Activated CD4-positive, alpha-beta T cell treated with anti-CD3 and anti-CD28 coated beads, Interleukin-2, amount 50 U/mL, for 16 hours (primary cell): ENCODE results near the gene GALNT18.

Experiments used
- DNase-seq: peaks from one replicate; pipeline ENCODE4 v3.0.0-alpha.2; 2020

The GALNT18 gene

DNA sequence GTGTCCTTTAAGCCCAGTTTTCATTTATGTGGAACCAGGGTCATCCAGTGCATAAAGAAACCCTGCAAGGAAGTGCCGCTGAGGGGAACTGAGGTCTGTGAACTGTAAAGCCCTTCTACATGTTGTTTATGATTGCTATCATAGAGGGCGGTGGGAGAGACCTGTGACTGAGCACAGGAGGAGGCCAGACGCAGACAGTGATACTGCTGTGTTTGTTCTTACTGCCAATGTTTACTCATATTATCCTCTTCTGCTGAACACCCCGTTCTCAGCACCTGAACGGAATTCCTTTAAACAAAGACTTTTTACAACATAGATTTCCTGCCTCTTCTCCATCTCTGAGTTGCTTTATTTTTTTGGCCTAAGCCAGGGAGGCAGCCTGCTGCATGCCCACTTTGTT lies 967 bp upstream of the GALNT18 start:
- DNase-seq: no peak

- DNase-seq: no peak
Observed at GRCh38 chr11:11622340-11622706, 518 bp upstream of the GALNT18 start.

DNA sequence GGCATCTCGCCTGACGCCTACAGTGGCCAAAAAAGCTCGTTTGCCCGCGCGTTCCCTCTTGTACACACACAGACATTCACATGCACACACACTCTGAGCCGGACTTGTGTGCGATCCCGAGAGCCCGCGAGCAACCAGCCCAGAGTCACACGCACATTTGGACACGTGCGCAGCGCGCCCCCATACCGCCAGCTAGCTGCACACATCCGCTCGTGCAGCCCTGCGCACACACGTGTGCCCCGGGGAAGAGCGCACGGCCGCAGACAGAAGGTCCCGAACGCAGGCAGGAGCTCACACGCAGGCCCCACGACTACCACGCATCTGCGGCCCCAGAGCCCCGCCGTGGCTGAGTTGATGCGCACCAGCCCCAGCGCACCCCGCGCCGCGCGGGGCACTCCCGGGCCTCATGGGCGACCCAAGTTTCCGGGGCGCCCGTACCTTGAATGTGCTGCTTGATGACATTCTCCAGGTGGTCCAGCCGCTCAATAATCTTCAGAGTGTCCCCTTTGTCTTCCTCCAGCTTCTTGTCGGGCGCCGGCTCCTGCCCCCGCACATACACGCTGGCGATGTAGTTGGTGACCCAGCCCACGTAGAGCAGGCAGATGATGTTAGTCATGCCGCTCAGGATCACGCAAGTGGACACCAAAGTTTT lies 758 bp downstream of the GALNT18 start:
- DNase-seq: peak; percentile 47

GRCh38 chr11:11620173-11620920 lies 1.5 kb downstream of the GALNT18 start:
- DNase-seq: no peak

GRCh38 chr11:11618973-11619435 lies 2.8 kb downstream of the GALNT18 start:
- DNase-seq: no peak

DNA sequence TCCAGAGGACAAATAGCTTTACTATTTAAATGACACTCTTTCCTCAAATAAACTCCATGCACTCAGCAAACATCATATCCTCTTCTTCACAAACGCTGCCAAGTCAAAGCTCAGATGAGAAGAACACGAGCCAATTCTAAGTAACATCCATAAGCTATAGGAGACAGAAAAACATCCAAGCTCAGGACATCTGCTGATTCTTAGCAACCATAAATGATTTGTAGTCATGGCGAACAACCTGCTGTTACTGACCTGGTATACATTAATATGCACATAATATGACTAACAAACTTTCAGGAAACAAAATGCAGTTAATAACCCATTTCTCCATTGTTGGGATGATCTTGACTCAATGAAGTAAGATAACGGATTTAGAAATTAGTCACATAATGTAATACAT lies 6.7 kb downstream of the GALNT18 start:
- no peak for DNase-seq

DNA sequence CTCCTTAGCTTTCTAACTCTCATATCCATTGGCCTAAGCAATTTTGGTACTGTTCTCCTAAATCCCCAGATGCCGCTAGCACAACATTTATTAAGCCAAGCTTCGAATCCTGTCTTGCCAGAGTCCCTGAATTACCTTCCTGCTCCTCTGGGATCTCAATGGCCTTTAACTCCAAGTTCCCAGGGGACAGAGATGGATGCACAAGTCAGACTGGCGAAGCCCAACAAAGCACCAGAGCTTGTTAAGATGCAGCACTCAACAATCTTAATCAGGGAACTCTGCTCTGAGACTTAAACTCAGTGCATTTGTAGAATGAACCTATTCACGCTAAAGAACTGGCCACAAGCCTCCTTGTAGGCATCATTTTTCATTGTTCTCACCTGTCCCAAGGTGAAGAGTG lies 9.4 kb downstream of the GALNT18 start:
- no peak for DNase-seq

DNA sequence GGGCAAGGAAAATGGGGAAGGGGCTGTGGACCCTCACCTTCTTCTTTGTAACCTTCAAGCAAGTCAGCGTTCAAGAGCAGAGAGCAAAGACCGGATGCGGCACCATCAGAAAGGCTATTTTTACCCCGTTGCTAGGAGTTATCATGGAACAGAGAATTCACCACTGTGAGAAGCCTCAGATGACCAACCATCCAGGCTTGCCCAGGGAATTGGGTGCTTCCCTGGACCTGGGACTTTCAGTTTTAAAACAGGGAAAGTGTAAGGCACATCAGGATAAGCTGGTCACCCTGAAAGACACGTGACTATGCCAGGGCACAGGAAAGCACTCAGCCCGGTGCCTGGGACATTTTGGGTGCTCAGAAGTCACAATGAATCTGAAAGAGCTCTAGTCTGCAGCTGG lies 10.4 kb downstream of the GALNT18 start:
- no peak for DNase-seq

- DNase-seq: no peak
Observed at GRCh38 chr11:11608783-11609232, 13.0 kb downstream of the GALNT18 start.

- DNase-seq: no peak
Observed at GRCh38 chr11:11607772-11608171, 14.0 kb downstream of the GALNT18 start.

GRCh38 chr11:11605821-11606450 lies 15.9 kb downstream of the GALNT18 start:
- no peak for DNase-seq

DNA sequence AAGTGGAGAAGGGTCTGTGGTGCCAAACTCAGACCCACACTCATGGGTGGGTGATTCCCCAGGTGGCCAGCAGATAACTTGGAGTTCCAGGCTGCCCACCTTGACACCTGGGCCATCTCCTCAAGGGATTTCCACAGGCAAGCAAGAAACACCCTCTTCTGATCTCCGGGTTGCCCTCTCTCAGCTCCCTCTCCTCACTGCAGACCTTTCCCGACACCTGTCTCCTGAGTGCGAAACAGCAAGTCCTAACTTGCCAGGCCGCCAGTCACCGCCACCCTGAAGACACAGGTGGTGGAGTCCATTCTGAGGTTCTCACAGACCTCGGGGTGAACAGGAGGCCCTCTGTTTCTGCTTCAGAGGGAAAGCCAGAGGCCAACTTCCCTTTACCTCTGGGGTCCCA lies 16.6 kb downstream of the GALNT18 start:
- no peak for DNase-seq

GRCh38 chr11:11604370-11604990 lies 17.3 kb downstream of the GALNT18 start:
- DNase-seq: no peak

- no peak for DNase-seq
Observed at GRCh38 chr11:11602011-11602410, 19.8 kb downstream of the GALNT18 start.

- no peak for DNase-seq
Observed at GRCh38 chr11:11600288-11600687, 21.5 kb downstream of the GALNT18 start.

DNA sequence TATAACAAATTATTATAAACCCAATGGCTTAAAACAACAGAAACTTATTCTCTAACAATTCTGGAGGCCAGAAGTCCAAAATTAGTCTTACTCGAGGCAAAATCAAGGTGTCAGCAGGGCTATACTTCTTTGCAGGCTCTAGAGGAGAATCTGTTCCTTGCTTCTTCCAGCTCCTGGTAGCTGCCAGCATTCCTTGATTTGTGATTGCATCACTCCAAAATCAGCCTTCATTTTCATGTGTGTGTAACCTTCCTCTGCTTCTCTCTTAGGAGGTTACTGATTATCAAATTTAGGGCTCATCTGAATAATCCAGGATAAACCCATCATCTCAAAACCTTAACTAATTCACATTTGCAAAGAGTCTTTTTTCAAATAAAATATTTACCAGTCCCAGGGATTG lies 23.6 kb downstream of the GALNT18 start:
- DNase-seq: no peak

GRCh38 chr11:11594162-11594561 lies 27.6 kb downstream of the GALNT18 start:
- no peak for DNase-seq

- no peak for DNase-seq
Observed at GRCh38 chr11:11592146-11592684, 29.6 kb downstream of the GALNT18 start.

DNA sequence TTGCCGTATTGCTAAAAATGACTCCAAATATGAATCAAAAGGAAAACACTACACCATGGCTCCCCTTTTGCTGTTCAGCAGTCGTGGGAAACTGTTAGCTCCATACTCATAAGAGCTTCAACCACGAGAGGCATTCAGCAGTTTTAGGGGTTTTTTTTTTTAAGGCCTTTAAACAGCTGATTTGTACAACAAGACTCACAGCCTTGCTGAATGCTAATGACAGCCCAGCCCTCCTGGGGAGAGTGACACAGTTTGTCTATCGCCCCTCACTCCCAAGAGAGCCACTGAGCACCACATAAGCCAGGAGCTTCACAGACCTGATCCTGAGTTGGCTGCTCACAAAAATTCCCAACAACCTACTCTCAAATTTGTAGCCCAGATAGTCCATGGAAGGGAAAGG lies 32.4 kb downstream of the GALNT18 start:
- DNase-seq: no peak

GRCh38 chr11:11588891-11589290 lies 32.9 kb downstream of the GALNT18 start:
- DNase-seq: no peak

GRCh38 chr11:11588243-11588642 lies 33.6 kb downstream of the GALNT18 start:
- DNase-seq: no peak

GRCh38 chr11:11587122-11587521 lies 34.7 kb downstream of the GALNT18 start:
- no peak for DNase-seq

GRCh38 chr11:11586465-11586864 lies 35.3 kb downstream of the GALNT18 start:
- DNase-seq: no peak
